Stimulated activated CD8-positive, alpha-beta memory T cell treated with anti-CD3 and anti-CD28 coated beads, Interleukin-15, amount 100 ng/mL, for 1 hour (primary cell): ENCODE data around the gene TTYH1.
A peak's percentile ranks its signal among the peaks of the same experiment; 100 is the strongest.
"Not testable (repeated sequence)": the region's sequence is repeated elsewhere in the genome, so short reads cannot be mapped to it uniquely, and the experiment has no call there.

ENCODE experiments used
- DNase-seq: peaks from one replicate; pipeline ENCODE4 v3.0.0-alpha.2; 2020; ENCODE audit warnings: low read depth

Gene TTYH1

DNA sequence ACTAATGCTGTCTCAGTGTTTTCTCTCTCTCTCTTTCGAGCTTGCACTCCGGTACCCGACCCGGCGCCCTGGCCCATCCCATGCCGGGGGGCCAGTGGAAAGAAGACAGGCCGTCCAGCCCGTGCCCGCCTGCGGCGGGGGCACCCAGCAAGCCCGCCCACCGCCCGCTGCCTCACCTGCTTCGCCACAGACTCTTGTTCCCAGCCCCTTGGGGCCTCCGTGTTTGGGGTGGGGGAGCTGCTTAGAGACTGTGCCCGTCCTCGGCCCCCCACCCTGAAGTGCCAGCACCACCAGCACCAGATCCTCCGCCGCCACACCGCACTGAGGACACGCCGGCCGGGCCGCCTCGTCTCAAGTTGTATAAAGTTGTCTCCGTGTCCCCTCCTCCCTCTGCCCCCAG is 45.9 kb downstream of the TTYH1 start:
- DNase-seq, result no peak

DNA sequence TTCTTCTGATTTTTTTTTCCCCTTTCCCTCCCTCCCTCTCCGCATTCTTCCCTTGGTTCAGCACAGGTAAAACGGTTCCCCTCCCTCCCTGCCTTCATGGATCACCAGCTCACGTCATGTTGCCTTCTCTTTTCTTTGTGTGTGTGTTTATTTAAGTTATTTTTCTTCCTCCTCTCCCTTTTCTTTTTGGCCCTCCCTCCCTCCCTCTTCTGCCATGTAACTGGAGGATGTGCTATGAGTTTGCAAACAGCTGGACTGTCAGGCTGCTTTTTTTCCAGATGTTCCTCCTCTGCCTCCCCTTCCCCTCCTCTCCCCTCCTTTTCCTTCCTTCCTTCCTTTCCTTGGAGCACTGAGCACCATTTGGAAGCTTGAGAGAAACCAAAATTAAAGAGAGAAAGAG is 46.3 kb downstream of the TTYH1 start:
- DNase-seq, result no peak

DNA sequence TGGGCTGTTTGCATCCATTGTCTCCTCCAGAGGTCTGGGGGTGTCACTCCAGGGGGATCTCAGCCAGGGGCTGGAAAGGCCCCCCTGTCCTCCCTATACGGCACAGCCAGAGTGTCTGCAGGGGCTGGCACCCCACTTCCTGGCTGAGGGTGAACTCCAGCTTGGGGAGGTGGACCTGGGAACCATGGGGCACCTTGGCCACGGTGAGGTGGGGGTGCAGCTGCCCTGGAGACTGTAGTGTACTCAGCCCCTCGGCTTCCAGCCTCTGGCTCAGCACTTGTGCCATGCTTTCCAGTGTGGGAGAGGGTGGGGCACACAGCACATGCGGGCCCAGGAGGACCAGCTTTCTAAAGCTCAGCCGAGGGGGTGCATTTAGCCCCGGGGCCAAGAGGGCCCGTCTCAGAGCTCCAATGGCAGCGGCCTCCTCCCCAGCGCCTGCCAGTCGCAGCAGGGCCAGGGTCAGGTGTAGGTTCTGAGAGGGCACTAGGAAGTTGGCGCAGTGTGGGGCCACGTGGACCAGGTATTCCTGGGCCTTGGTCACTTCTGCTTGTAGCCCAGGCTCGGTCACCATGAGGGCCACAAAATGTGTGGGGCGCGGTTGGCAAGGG is 46.9 kb downstream of the TTYH1 start:
- DNase-seq, result no peak

DNA sequence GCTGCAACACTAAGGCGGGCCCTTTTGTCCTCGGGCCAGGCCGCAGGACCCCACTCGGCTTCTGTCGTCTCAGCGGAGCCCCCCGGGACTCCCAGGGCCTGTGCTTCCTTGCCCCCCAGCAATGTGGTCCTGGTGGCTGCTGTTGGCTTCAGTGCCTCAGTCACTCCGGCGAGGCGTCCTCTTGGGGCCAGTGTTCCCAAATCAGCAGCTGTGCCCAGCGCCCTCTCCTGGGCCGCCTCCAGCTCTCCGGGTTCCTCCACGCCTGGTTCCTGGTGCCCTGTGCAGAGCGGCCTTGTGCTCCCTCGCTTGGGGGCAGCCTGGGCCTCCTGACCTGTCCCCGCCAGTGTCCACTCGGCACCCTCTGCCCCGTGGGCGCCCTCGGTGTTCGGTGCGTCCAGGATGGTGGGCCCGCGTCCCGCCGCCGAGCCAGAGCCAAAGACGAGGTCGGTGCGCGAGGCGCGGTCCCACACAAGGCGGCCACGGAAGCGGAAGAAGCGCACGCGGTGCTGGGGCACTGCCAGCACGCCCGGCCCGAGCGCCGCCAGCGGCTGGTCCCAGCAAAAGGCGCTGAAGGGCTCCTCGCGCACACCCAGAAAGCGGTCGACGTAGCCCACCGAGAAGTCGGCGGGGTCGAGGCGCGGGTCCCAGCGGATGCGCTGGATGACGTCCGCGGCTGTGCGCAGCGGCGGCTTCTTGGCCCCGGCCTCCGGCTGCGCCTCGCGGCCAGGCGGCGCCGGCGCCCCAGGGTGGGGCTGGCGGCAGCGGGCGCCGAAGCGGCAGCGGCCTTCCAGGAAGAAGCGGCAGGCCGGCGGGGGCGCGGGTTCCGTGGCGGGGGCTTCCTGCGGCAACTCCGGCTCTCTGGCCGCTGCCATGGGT is 47.6 kb downstream of the TTYH1 start:
- DNase-seq, result no peak

DNA sequence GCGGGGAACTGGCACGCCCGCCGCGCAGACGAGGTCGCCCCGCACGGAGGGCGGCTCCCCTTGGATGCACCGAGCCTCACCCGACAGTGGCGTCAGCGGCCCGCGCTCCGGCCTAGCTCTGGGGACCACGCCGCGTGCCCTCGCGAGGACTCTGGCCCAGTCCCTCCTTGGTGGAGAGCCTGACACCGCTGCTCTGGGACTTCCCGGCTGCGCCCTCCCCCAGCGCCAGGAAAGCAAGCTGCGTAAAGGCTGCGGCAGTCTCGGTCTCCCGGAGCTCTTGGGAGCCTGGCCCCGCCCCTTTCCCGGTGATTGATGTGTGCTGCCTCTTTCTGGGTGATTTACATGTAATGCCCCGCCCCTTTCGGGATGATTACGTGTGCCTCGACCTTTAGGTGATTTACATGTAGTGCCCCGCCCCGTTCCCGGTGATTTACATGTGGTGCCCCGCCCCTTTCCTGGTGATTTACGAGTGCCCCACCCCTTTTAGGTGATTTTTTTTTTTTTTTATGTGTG is 48.3 kb downstream of the TTYH1 start, which contains the start of gene LENG9:
TSS of gene LENG9 (minus strand) at position 248 of the 513 bp plus-strand sequence. CDS start 252 bp downstream, outside the sequence.
- peak; percentile 86 for DNase-seq

DNA sequence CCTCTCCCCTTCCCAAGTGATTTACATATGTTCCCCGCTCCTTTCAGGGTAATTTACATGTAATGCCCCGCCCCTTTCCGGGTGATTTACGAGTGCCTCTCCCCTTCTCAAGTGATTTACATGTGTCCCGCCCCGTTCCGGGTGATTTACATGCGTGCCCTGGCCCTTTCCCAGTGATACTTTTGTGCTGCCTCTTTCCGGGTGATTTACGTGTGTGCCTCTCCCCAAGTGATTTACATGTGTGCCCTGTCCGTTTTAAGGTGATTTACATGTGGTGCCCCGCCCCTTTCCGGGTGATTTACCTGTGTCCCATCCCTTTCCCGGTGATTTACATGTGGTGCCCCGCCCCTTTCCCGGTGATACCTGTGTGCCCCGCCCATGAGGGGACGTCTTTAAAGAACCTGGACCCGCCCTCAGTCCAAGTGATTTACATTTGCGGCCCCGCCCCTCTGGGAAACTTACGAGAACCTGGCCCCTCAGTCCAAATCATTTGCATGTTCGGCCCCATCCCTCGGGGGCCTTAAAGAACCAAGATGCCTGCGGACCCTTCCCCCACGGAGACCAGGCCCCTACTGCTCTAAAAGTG is 48.9 kb downstream of the TTYH1 start:
- peak; percentile 62 for DNase-seq

DNA sequence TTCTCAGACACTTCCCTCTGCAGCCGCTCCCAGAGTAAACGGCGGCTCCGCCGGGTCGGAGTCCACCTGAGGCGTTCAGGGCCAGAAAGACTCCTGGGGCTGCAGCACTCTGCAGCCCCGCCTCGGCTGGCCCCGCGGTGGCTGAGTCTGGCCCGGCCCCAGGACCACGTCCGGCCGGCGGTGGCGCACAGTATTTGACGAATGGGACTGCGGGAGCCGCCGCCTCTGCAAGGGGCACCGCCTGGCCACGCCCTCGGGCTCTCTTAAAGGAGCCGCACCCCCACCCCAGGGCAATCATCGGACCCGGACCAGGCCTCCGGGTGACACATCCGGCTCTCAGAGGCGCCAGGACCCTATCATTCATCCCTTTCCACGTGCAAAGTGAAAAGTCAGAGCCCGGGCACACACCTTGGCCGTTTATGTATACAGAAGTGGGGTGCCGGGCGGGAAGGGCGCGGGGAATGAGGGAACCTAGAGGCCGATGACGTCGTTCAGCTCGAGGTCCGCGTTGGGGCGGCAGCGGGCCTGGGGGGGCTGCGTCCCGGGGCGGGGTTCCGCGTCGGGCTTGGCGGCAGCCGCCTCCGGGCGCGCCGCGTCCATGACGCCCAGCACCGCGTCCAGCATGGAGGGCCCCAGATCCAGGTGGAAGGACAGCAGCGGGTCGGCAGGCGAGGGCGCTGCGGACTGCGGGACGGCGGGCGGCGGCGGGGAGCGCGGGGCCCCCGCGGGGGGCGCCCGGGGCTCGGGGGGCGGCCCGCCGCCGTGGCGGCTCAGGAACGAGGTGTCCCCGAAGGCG is 49.6 kb downstream of the TTYH1 start:
- no peak for DNase-seq

DNA sequence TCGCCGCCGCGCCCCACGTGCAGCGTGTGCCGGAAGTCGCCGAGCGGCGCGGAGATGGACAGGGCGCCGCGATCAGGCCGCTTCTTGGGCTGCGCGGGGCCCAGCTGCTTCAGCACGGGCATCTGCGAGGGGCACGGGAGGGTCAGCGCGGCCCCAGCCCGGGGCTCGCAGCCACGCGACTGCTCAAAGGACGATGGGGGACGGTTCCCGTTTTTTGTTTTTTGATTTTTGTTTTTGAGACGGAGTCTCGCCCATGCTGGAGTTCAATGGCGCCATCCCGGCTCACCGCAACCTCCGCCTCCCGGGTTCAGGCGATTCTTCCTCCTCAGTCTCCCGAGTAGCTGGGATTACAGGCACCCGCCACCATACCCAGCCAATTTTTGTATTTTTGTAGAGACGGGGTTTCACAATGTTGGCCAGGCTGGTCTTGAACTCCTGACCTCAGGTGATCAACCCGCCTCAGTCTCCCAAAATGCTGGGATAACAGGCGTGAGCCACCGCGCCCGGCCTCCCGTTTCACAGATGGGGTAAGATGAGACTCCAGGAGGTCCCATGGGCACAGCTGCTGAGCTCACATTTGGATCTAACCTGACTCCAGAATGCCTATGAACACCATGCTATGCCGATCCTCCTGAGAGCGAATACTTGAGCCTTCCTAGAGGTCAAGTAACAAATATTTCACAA is 50.3 kb downstream of the TTYH1 start:
- DNase-seq, result no peak

DNA sequence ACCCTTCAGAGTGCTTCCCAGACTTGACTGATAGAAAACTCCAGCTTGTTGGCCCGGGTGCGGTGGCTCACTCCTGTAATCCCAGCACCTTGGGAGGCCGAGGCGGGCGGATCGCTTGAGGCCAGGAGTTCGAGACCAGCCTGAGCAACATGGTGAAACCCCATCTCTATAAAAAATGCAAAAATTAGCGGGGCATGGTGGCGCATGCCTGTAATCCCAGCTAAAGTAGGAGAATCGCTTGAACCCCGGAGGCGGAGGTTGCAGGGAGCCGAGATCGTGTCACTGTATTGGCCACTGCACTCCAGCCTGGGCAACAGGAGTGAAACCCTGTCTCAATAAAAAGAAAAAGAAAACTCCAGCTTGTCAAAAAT is 50.8 kb downstream of the TTYH1 start:
- not testable (repeated sequence) for DNase-seq

DNA sequence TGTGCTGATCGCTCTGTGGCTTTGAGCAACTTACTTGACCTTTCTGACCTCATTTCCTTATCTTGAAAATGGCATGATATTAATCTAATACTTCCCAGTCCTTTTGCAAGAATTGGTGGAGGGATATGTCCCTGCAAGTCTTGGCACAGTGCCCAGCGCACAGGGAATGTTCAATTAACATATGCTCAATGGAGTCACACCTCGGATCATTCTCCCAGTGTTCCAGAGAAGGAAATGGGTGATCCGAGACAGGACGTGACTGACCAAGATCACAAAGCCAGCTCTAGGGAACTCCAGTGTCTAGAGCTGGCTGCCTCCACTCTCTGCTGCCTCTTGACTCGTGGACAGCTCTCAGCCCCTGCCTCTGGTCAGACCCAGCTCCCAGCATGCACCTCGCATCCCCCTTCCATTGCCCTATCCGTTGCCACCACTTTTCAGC is 54.3 kb downstream of the TTYH1 start:
- no peak for DNase-seq

DNA sequence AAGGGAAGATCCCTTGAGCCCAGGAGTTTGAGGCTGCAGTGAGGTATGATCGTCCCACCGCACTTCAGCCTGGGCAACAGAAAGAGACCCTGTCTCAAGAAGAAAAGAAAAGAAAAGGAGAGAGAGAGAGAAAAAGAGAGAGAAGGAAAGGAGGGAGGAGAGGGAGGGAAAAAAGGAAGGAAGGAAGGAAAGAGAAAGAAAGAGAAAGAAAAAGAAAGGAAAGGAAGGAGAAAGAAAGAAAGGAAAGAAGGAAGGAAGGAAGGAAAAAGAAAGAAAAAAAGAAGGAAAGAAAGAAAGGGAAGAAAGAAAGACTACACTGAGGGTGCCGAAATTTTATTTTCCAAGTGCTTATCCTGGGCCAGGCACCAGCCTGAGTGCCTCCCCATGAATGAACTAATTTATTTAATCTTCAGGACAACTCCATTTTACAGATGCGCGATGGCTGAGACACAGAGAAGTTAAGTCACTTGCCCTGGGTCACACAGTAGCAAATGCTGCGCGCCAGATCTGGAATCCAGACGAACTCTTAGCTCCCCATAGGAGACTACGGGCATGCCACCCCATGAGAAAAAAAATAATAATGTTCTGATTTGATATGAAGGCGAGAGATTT is 55.1 kb downstream of the TTYH1 start:
- no peak for DNase-seq

DNA sequence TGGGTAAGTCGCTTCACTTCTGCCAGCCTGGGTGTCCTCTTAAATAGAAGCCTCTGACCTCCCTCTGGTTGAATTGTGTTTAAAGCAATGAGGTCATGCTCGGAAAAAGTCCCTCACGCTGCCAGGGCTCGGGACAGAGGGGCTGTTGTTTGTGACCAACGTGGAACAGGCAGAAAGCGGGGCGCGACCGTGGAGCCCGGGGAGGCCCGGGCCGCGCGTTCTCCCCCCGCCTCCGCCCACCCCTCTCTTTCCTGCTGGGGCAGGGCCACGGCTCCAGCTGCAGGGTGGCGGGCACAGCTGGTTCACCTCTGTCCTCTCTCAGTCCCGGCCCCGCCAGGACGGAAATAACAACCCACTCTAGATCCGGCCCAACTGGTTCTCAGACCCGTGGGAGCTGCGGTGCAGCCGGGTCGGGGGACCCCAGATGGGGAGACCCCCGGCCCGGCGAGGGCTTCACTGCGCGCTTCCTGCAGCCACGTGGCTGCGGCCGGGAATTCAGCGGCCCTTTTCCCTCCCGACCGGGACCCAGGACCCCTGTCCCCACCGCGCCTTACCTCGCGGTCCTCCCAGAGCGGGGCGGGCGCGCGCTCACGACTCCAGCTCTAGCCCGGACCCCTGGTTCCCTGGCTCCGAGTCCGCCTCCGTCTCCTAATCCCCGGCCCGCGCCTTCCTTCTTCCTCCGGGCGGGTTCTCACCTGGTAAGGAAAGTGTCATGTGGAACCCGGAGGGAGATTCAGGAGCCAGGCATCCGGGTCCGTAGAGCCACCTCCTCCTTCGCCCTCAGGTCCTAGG is 55.9 kb downstream of the TTYH1 start:
- DNase-seq, result no peak

DNA sequence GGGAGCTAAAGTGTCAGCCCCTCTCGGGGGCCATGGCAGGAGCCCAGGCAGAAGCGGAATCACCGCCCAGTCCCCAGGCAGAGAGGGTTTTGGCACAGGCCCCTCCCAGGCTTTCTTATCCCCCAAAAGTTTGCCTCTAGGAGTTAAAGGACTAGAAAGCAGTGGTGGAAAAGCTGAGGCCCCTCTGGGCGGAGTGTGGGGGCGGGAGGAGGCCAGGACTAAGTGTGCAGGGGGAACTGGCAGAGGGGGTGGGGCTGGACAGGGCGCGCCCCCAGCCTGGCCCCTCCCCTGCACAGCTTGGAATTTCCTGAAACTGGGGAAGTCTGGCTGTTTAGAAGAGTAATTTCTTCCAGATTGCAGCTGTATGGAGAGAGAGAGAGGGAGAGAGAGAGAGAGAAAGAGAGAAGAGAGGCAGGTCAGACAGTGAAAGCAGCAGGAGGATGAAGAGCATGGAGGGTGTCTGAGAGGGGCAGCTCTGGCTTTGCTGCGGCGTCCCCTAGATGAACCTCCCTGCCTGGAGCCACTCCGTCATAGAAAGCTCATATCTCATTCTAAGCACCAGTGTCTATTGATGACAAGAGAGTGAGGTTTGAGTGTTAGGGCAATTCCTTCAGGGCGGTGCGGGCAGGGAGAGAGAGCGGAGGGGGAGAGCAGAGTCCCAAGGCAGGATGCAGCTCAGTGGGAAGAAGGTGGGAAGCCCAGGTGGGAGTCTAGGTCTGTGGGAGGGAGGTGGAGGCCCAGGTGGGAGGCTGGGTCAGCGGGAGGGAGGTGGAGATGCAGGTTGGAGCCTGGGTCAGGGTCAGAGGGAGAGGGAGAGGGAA is 58.0 kb downstream of the TTYH1 start, which contains the start of gene CDC42EP5:
TSS of gene CDC42EP5 (minus strand) at position 226 of the 821 bp plus-strand sequence. CDS start 7,749 bp downstream, outside the sequence.
- DNase-seq, result no peak

DNA sequence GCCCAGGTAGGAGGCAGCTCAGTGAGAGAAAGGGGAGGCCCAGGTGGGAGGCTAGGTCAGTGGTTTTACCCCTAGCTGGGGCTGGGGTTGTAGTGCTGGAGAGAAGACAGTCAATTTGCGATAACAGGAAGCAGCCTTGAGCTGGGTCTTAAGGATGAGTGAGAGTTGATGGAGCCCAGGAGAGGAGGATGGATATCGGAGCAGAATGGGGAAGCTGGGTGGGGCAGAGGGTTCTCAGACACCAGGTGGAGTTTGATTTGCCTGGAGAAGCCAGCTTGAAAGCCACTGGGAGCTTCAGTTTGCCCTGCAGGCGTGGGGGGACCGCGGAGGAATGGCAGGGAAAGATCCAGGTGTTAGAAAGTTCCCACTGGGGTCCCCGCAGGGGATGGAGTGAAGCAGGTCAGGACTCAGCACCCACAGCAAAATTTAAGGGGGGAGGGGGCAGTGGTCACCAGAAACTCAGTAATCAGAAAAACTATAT is 58.7 kb downstream of the TTYH1 start:
- DNase-seq, result no peak

DNA sequence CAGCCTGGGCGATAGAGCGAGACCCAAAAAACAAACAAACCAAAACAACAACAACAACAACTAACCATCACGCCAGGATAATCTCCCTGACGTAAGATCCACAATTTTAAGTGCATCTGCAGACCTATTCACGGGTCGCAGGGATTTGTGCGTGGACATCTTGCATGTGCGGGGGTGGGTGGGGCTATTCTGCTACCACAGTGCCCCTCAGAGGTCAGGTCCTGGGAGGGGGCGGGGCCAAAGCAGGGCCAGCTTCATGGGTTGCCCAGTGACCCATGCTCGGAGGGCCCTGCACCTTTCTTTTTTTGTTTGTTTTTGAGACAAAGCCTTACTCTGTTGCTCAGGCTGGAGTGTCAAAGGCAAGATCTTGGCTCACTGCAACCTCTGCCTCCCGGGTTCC is 60.4 kb downstream of the TTYH1 start:
- no peak for DNase-seq

DNA sequence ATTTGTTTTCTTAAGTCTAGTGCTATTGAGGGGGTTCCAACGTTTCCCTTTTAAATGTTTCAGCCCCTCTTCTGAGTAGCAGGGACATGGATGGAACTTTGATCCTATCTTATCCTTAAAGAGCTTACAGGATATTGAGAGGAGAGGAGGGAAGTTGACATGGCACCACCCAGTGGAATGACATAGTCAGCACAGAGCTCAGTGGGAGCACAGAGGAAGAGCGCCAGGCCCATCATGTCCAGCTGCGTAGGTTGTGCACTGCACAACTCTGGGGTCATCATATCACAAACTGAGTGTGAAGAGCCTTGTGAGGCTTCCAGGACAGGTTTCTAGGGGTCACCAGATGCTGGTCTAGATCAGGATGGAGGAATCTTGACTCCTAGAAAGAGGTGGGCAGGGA is 62.4 kb downstream of the TTYH1 start:
- no peak for DNase-seq

DNA sequence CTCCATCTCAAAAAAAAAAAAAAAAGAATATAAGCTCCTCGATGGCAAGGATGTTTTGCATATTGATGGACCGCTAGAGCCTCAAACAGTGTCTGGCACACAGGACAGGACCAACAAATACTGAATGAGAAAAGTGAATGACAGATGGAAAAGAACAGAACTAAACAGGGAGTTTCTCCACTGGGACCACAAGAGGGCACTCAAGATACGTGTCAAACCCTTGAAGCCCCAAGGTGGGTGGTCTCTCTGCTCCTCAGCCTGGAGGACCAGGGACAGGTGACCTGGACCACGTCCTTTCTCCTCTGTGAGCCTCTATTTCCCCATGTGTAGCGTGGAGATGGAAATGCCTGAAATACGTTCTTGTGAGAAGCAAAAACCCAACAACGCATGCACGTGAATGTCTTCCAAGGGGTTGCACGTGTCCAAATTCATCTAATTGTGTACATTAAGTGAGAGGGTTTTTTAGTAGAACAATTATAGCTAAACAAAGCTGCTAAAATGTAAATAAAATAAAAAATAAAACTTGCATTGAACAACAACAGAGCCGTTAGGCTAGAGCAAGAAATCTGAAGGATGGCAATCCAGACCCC is 63.5 kb downstream of the TTYH1 start:
- DNase-seq, result no peak

DNA sequence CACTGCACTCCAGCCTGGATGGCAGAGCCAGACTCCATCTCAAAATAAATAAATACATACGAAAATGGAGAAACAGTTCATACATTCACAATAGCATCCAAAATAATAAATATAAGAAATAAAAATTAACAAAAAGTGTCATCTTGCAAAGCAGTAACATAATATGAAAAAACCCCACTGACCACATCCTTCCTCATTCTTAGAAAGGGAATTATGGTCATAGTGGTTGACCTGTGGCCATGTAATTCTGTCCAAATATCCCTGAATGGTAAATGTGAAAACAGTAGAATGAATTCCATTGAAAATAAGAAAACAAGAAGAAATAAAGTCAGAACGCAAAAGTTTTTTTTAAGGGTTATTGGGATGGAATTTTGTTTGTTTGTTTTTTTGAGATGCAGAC is 64.8 kb downstream of the TTYH1 start:
- DNase-seq, result no peak
